ENCODE data around the gene LCAT. TPM values are rescaled to one million over a fixed set of nuclear protein-coding genes. Genes with fewer than 3 reads are reported as not detected.

The LCAT gene, protein sequence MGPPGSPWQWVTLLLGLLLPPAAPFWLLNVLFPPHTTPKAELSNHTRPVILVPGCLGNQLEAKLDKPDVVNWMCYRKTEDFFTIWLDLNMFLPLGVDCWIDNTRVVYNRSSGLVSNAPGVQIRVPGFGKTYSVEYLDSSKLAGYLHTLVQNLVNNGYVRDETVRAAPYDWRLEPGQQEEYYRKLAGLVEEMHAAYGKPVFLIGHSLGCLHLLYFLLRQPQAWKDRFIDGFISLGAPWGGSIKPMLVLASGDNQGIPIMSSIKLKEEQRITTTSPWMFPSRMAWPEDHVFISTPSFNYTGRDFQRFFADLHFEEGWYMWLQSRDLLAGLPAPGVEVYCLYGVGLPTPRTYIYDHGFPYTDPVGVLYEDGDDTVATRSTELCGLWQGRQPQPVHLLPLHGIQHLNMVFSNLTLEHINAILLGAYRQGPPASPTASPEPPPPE
- polyA plus RNA-seq = 42.9 and 103 TPM in 2 replicates

GRCh38 chr16:67943619-67944504, at the start of gene LCAT:
Gene LCAT (minus strand): TSS chr16:67944120. CDS start chr16:67944101, 19 bp downstream.

DNA sequence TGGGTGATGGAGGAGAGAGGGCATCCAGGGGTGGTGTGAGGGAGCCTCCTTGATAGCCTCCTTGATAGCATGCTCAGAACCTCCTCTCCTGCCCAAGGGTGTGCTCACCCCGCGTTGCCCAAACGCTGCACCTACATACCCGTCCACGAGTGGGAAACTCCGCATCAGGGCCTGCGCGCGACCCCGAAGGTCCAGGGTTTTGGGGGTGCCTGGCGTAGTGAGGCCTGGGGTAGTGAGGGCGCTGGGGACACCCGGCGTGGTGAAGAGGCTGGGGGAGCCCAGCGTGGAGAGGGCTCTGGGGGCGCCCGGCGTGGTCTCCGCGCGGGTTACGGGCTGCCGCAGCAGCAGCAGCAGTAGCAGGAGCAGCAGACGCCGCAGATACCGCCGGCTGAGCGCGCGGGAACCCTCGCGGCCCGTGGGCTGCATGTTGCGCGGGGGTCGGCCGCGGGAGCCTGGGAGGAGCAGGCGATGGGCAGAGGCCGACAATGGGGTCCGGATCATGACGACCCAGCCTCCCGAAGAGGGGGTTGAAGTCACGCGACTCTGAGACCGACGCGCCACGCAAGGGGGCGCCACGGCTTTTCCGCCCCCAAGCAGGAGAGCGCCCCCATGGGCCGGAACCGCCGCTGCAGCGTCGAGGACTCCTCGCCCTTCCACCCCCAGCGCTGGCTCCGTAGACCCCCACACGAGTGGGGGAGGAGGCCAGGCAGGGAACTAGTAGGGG, 36.2 kb upstream of the LCAT start, which contains the start of gene DPEP3:
TSS of gene DPEP3 (minus strand) at position 545 of the 724 bp plus-strand sequence. CDS start at position 426, 119 bp downstream.

DNA sequence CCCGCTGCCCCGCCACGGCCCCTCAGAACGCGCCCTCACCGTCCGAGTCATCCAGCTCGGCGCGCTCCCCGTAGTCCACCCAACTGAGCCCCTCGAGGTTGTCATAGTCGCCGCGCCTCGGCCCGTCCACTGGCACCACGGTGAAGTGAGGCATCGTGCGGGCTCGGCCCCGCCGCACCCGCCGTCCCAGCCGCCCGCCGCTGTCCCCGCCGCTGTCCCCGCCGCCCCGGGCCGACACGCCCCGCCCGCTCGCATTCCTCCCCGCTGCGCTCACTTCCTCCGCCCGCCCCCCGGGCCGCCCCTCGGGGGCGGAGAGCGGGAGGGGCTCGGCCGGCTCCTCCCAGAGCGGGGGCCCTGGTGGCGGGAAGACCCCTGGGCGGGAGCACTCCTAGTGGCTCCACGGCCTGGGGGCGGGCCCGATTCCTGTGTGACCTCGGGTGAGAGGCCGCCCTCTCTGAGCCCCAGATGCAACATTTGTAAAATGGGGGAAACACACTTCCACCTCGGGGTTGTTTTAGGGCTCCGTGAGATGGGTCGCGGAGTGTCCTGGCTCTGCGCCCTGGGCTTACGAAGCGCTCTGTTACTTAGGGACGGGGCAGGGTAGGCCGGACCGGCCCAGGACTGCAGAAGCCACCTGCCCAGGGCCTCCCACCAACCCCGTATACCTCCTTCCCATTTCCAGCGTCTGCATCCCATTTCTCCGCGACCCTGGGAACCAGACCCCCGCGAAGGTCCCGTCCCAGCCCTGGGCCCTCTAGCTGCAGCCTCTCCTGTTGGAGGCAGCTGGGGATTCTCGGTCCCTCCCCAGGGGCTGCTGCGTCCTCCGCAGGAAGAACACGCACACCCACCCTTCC, 24.7 kb upstream of the LCAT start, which contains the start of gene SLC12A4:
TSS of gene SLC12A4 (minus strand) at position 238 of the 854 bp plus-strand sequence. CDS start at position 154, 84 bp downstream.

DNA sequence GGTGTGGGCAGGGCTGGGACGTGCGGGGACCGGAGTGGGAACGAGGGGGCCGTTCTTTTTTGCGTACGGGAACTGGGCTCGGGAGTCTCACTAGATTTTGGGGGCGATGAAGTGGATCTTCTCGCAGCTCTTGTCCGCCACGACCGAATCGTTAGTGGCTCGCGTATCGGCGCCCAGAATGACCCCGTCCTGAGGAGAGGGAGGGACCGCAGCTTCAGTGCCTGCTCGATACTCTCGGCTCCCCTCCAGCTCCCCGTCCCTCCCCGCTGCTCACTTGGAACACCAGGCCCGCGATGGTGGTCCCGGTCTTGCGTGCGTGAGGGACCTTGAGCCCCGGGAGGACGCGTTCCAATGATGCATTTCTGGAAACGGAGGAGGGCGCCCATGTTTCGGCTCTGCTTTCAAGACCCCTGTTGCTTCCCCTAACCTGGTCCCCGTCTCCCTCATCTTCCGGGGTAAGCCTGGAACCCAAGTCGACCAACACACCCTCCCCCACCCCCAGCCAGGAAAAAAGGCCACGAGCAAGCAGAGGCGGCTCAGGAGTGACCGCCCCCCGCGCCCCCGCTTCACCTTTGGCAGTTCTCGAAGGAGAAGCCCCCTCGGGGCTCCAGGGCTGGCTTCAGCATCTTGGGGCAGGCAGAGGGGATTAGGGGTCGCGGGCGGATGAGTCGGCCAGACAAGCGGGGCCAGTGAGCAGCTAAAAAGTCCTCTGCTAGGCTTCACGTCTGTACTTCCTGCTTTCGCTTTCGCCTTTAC, 7.6 kb downstream of the LCAT start, which contains the start of gene PSMB10:
TSS of gene PSMB10 (minus strand) at position 727 of the 756 bp plus-strand sequence. CDS start at position 626, 101 bp downstream.

DNA sequence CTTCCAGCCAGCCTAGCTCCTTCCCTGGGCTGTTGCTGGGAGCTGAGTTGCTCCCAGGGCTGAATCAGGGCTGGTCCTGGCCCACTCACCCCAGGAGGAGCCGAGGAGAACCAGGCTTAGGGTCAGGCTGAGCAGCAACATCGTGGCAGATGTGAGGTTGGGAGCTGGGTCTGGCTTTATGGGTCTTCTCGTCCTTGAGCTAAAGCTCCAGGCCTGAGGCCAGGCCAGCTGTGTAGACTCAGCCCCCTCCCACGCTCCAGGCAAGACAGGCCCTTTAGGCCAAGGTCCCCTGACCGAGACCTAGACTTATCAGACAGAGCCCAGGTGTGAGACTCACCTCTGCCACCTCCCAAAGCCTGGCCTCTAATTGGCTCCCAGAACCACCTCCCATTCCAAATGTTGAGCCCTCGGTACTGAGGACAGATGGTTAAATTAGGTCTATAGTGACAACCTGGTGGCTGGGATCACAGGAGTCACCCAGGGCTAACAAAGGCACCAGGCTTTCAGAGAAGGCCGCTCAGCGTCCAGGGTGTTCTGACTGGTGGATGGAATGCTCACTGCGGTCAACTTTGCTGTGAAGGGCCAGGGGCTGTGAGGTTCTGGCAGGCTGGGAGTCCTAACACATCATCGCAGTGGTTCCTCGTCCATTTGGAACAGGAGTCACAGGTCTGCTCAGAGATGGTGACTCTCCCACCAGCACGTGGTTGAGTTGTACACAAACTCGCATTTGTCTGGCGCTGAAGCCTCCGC, 12.0 kb downstream of the LCAT start, which contains the start of gene CTRL:
TSS of gene CTRL (minus strand) at position 151 of the 750 bp plus-strand sequence. CDS start at position 141, 10 bp downstream.

GRCh38 chr16:67892899-67893742, 50.8 kb downstream of the LCAT start, which contains the start of gene PSKH1:
Gene PSKH1 (plus strand): TSS chr16:67893254. CDS start chr16:67908750, 15,496 bp downstream.

Other genes starting within 250 kb of the LCAT start
- 7.7 and 9.9 TPM in 2 replicates for gene GFOD2, start 224.8 kb downstream of the LCAT start, polyA plus RNA-seq
- gene RANBP10, start 137.6 kb downstream of the LCAT start, polyA plus RNA-seq = 0.11 and 1.0 TPM in 2 replicates
- 0.35 and 1.4 TPM in 2 replicates for gene TSNAXIP1, start 137.2 kb downstream of the LCAT start, polyA plus RNA-seq
- 5.9 and 6.4 TPM in 2 replicates for gene THAP11, start 101.8 kb downstream of the LCAT start, polyA plus RNA-seq
- gene NUTF2, start 97.2 kb downstream of the LCAT start, polyA plus RNA-seq = 50.0 and 82.7 TPM in 2 replicates
- gene CENPT, start 96.4 kb downstream of the LCAT start, polyA plus RNA-seq = 2.1 and 9.9 TPM in 2 replicates
- 7.0 and 11.9 TPM in 2 replicates for gene EDC4, start 71.1 kb downstream of the LCAT start, polyA plus RNA-seq
- gene NRN1L, start 59.2 kb downstream of the LCAT start, polyA plus RNA-seq = 3.1 TPM in 1 of 2 replicates, not detected in the other
- 0.59 TPM in 1 of 2 replicates, not detected in the other for gene PSKH1, start 50.9 kb downstream of the LCAT start, polyA plus RNA-seq
- gene CTRL, start 12.3 kb downstream of the LCAT start, polyA plus RNA-seq = 1.9 TPM in 1 of 2 replicates, not detected in the other
- gene PSMB10, start 7.3 kb downstream of the LCAT start, polyA plus RNA-seq = 39.2 and 49.7 TPM in 2 replicates
- 1.1 and 1.5 TPM in 2 replicates for gene SLC12A4, start 24.5 kb upstream of the LCAT start, polyA plus RNA-seq
- gene DPEP3, start 36.4 kb upstream of the LCAT start, polyA plus RNA-seq = not detected in 2 replicates
- gene DPEP2, start 55.4 kb upstream of the LCAT start, polyA plus RNA-seq = not detected in 2 replicates
- not detected in 2 replicates for gene DPEP2NB, start 71.8 kb upstream of the LCAT start, polyA plus RNA-seq
- 2.8 and 3.8 TPM in 2 replicates for gene DDX28, start 79.1 kb upstream of the LCAT start, polyA plus RNA-seq
- gene DUS2, start 79.2 kb upstream of the LCAT start, polyA plus RNA-seq = 1.6 and 10.4 TPM in 2 replicates
- gene NFATC3, start 141.2 kb upstream of the LCAT start, polyA plus RNA-seq = 0.70 and 3.3 TPM in 2 replicates

Measured in Purkinje cell (primary cell).